Gastroesophageal sphincter (tissue), 4 donors: ENCODE measurements around the gene PPM1A. TPM values are rescaled to one million over a fixed set of nuclear protein-coding genes. Genes with fewer than 3 reads are reported as not detected.
A peak's percentile ranks its signal among the peaks of the same experiment; 100 is the strongest.

Source experiments
- ATAC-seq: fragments of 150-250 bp; one replicate; pipeline ENCODE4 v1.9.1; 2016; ENCODE audit warnings: mild to moderate bottlenecking, moderate library complexity
- H3K27ac ChIP-seq, 4 donors: fragments of 200-600 bp; sonication (generic) in 3 of 4; 1 replicate in 3 of 4; 2 replicates in 1 of 4; pipeline ENCODE4 v1.5.1; 2016 to 2019
- H3K27me3 ChIP-seq: fragments of 200-600 bp; sonication (generic); one replicate; pipeline ENCODE4 v1.5.1; 2019
- H3K36me3 ChIP-seq, 2 donors: fragments of 200-600 bp; sonication (generic); one replicate each; pipeline ENCODE4 v1.5.1; 2019; ENCODE audit warnings: control low read depth in 1 of 2
- H3K4me1 ChIP-seq, 3 donors: fragments of 200-600 bp; sonication (generic); 1 replicate in 2 of 3; 2 replicates in 1 of 3; pipeline ENCODE4 v1.5.1; 2016 to 2019; ENCODE audit warnings: control low read depth in 2 of 3
- H3K4me3 ChIP-seq, 2 donors: fragments of 200-600 bp; sonication (generic); one replicate each; pipeline ENCODE4 v1.5.1; 2019; ENCODE audit warnings: mild to moderate bottlenecking in 1 of 2, moderate library complexity in 1 of 2
- H3K9me3 ChIP-seq, 3 donors: fragments of 200-600 bp; sonication (generic); one replicate each; pipeline ENCODE4 v1.5.1; 2017 to 2019; ENCODE audit warnings: control low read depth in 2 of 3
- CTCF ChIP-seq, 4 experiments: fragments of 200-600 bp in 2 of 4; fragments of 450-650 bp in 2 of 4; sonication (generic) in 1 of 4; IDR thresholded peaks; one replicate each; pipeline ENCODE4 v1.5.1; 2017 to 2019; ENCODE audit warnings: antibody characterized with exemption in 4 of 4, mild to moderate bottlenecking in 2 of 4, moderate library complexity in 2 of 4
- EP300 ChIP-seq: sonication (generic); formaldehyde crosslinking; IDR thresholded peaks from one replicate; pipeline ENCODE4 v1.6.1; 2017; ENCODE audit warnings: antibody characterized with exemption, mild to moderate bottlenecking
- POLR2A ChIP-seq, 2 donors: fragments of 450-650 bp; IDR thresholded peaks; one replicate each; pipeline ENCODE4 v1.6.1; 2017; ENCODE audit warnings: antibody characterized with exemption in 2 of 2, mild to moderate bottlenecking in 2 of 2, moderate library complexity in 1 of 2
- POLR2AphosphoS5 ChIP-seq: sonication (generic); formaldehyde crosslinking; IDR thresholded peaks from one replicate; pipeline ENCODE4 v1.6.1; 2017; ENCODE audit warnings: antibody characterized with exemption
- WGBS, 2 donors: methylation state at CpG; one replicate each; pipeline ENCODE4 v1.1.5; 2018; ENCODE audit warnings: low coverage in 1 of 2; 5-methylcytosine and 5-hydroxymethylcytosine counted together
- total RNA-seq, 4 donors: library from RNA; depleted of rRNA; stranded (reverse); fragments of >200 nt; gene quantifications; one replicate each; pipeline ENCODE4 v1.1.0, GENCODE V29; 2016

The PPM1A gene
- total RNA-seq, 4 donors from 2014 or later, result 57.1 to 82.2 (median 70.0) TPM

GRCh38 chr14:60214003-60214402, 35.0 kb upstream of the PPM1A start:
- Histone ChIP-seq H3K36me3 (no peaks in the 10 kb centered on the region), H3K27me3 (no peaks in the 10 kb centered on the region), H3K27ac (peak overlapping the region in 2 of 4 donors; percentile 21 to 77), H3K4me1 (peaks cover 3 to 41% (median 7%) of the 10 kb centered on the region in 3 donors), H3K9me3 (no peaks in the 10 kb centered on the region), H3K4me3 (no peak overlapping the region)
- TF ChIP-seq CTCF (IDR thresholded peaks at IDR 0.05), result no peak
- no peak for TF ChIP-seq POLR2A (IDR thresholded peaks at IDR 0.05)
- TF ChIP-seq EP300, result no peak
- TF ChIP-seq POLR2AphosphoS5, result no peak
- 43 to 45% methylated on average over 3 of the region's 3 CpGs for WGBS, 2 donors
- ATAC-seq, result no peak

GRCh38 chr14:60214415-60215126, 34.5 kb upstream of the PPM1A start:
- WGBS, 2 donors, result 17 to 29% methylated on average over 1 of the region's 1 CpG
- peaks cover 3 to 41% (median 7%) of the 10 kb centered on the region in 3 donors for H3K4me1 ChIP-seq
- no peaks in the 10 kb centered on the region for H3K9me3 ChIP-seq
- no peak overlapping the region for H3K4me3 ChIP-seq
- no peaks in the 10 kb centered on the region for H3K36me3 ChIP-seq
- TF ChIP-seq POLR2AphosphoS5 (no peak), EP300 (no peak)
- H3K27ac ChIP-seq, result peak overlapping the region in 3 of 4 donors; percentile 72 to 77 (median 73)
- no peaks in the 10 kb centered on the region for H3K27me3 ChIP-seq
- ATAC-seq, result no peak

- WGBS, 2 donors, result 5 to 24% methylated on average over 2 of the region's 2 CpGs
- Histone ChIP-seq H3K36me3 (no peaks in the 10 kb centered on the region), H3K27me3 (no peaks in the 10 kb centered on the region), H3K9me3 (no peaks in the 10 kb centered on the region), H3K4me3 (no peak overlapping the region), H3K4me1 (peaks cover 3 to 41% (median 7%) of the 10 kb centered on the region in 3 donors), H3K27ac (peak overlapping the region; percentile 44 to 77 (median 72))
- TF ChIP-seq POLR2A (IDR thresholded peaks at IDR 0.05), result no peak
- peak; percentile 50 for TF ChIP-seq POLR2AphosphoS5
- TF ChIP-seq EP300, result no peak
- peak; percentile 35 for ATAC-seq
These were observed 33.9 kb upstream of the PPM1A start for GRCh38 chr14:60215127-60215444.

- H3K4me1 ChIP-seq, result peaks cover 3 to 41% (median 7%) of the 10 kb centered on the region in 3 donors
- TF ChIP-seq CTCF (IDR thresholded peaks at IDR 0.05) (no peak), EP300 (no peak), POLR2AphosphoS5 (peak; percentile 47)
- H3K36me3 ChIP-seq, result no peaks in the 10 kb centered on the region
- 32 to 39% methylated on average over 4 of the region's 4 CpGs for WGBS, 2 donors
- H3K27ac ChIP-seq, result peak overlapping the region; percentile 44 to 77 (median 74)
- H3K9me3 ChIP-seq, result no peaks in the 10 kb centered on the region
- H3K27me3 ChIP-seq, result no peaks in the 10 kb centered on the region
- peak; percentile 53 for ATAC-seq
- no peak overlapping the region for H3K4me3 ChIP-seq
These were observed 33.3 kb upstream of the PPM1A start for GRCh38 chr14:60215520-60216420.

GRCh38 chr14:60217713-60218112, 31.3 kb upstream of the PPM1A start:
- Histone ChIP-seq H3K27ac (peak overlapping the region in 3 of 4 donors; percentile 73 to 77 (median 76)), H3K4me1 (peaks cover 3 to 44% (median 7%) of the 10 kb centered on the region in 3 donors)

More at GRCh38 chr14:60217713-60218112, 31.3 kb upstream of the PPM1A start:
- no peak for ATAC-seq
- H3K9me3 ChIP-seq, result no peaks in the 10 kb centered on the region
- H3K4me3 ChIP-seq, result no peak overlapping the region
- no peak for TF ChIP-seq POLR2AphosphoS5
- no peak for TF ChIP-seq CTCF (IDR thresholded peaks at IDR 0.05)
- TF ChIP-seq POLR2A (IDR thresholded peaks at IDR 0.05), result no peak
- no peak for TF ChIP-seq EP300
- H3K27me3 ChIP-seq, result no peaks in the 10 kb centered on the region
- WGBS, 2 donors, result no CpG with 5 or more reads among the region's 3 CpGs
- no peaks in the 10 kb centered on the region for H3K36me3 ChIP-seq
